Pancreas (tissue), 10 donors: Measurements from ENCODE around the gene NAP1L5. TPM values are rescaled to one million over a fixed set of nuclear protein-coding genes. Genes with fewer than 3 reads are reported as not detected.

Source experiments
- ATAC-seq, 4 donors: fragments of 200-7000 bp; cut with Tn5 transposase; one replicate each; pipeline versions ENCODE4 v1.8.0 to v1.9.1; 2020; ENCODE audit warnings: mild to moderate bottlenecking in 4 of 4, moderate library complexity in 4 of 4
- DNase-seq, 6 donors: peaks; one replicate each; pipeline ENCODE4 v3.0.0-alpha.2; 2020
- FAIRE-seq: peaks from 2 replicates; lab custom pipeline; 2012; peaks lifted over from hg19 to GRCh38; lab: Jason Lieb, UNC
- H3K27ac ChIP-seq, 4 donors: fragments of 200-600 bp; sonication (generic); 1 replicate in 3 of 4; 2 replicates in 1 of 4; pipeline versions ENCODE4 v1.5.0 to v1.8.0; 2020
- H3K27me3 ChIP-seq, 4 donors: fragments of 200-600 bp; one replicate each; pipeline ENCODE4 v1.8.0; 2021
- H3K36me3 ChIP-seq, 3 donors: fragments of 200-600 bp; sonication (generic) in 1 of 3; one replicate each; pipeline versions ENCODE4 v1.5.0 to v1.8.0; 2020 to 2021
- H3K4me1 ChIP-seq, 3 donors: fragments of 200-600 bp; one replicate each; pipeline ENCODE4 v1.8.0; 2021
- H3K4me3 ChIP-seq, 4 donors: fragments of 200-600 bp; sonication (generic) in 2 of 4; one replicate each; pipeline versions ENCODE4 v1.5.0 to v1.8.0; 2020 to 2021
- H3K9me3 ChIP-seq, 4 donors: fragments of 200-600 bp; one replicate each; pipeline ENCODE4 v1.8.0; 2021
- CTCF ChIP-seq, 4 donors: fragments of 200-600 bp; sonication (generic) in 3 of 4; IDR thresholded peaks; one replicate each; pipeline versions ENCODE4 v1.5.0 to v1.8.0; 2021; ENCODE audit warnings: antibody characterized with exemption in 4 of 4
- WGBS, 2 donors: extraction: QIAGEN DNeasy Blood & Tissue Kit; methylation state at CpG; one replicate each; pipeline ENCODE4 v1.1.7; 2013; 5-methylcytosine and 5-hydroxymethylcytosine counted together
- intact Hi-C, 3 donors: fragments of 100-400 bp; cut with DNase I; formaldehyde crosslinking; loops; one replicate each; pipeline versions ENCODE4 v1.11.1 to v1.14.2; 2022
- polyA plus RNA-seq, 2 donors: library from polyadenylated mRNA; stranded (reverse); fragments of 200-250 nt; gene quantifications; one replicate each; pipeline ENCODE4 v1.2.3, GENCODE V29; 2013
- total RNA-seq, 6 donors: library from RNA; stranded (reverse); fragmentation: NEBNext Ultra II Directional in 4 of 6; extraction: Animal tissue kit (Norgen Biotek cat#: 25700) in 4 of 6; gene quantifications; one replicate each; pipeline versions ENCODE4 v1.2.1 to v1.2.4, GENCODE V29; 2021 to 2023
- donor health status: healthy with polysubstance abuse.
- donor health status: DM: no; HTN: no; CAD: no; lungs with moderate emphysema.
- donor health status: DM: no; HTN: no; CAD: no.
- donor health status: control.
- donor health status: control.
- donor health status: Bipolar disorder and iron deficiency.
- donor health status: DM: yes; HTN: yes; CAD: no.
- donor health status: DM: no; HTN: no; CAD: no.
- donor health status: DM: no; HTN: no; CAD: no.
- donor health status: DM: yes; HTN: yes; CAD: no.

Gene NAP1L5
- total and polyA plus RNA-seq, 8 donors = 0.94 to 13.2 (median 2.1) TPM

- peak overlapping the region in 2 of 4 donors; percentile 21 to 33 for H3K27ac ChIP-seq
- DNase-seq (peak in 4 of 6 donors; percentile 21 to 64 (median 31)), FAIRE-seq (no peak), ATAC-seq (peak; percentile 94 to 99 (median 99))
- WGBS, 2 donors = 26 to 28% methylated on average over 4 of the region's 4 CpGs
- H3K27me3 ChIP-seq = no peaks in the 10 kb centered on the region
- no peaks in the 10 kb centered on the region for H3K9me3 ChIP-seq
- intact Hi-C loops = loop anchor here in 1 of 3 donors (5.0 kb wide), 1 partner anchor 122 kb away; no protein-coding TSS in a partner anchor
- no peak overlapping the region for H3K4me3 ChIP-seq
- peaks cover 0 to 3% (median 0%) of the 10 kb centered on the region in 3 donors for H3K36me3 ChIP-seq
- peak; percentile 33 to 72 (median 60) for TF ChIP-seq CTCF (IDR thresholded peaks at IDR 0.05)
- peaks cover 0 to 3% (median 0%) of the 10 kb centered on the region in 3 donors for H3K4me1 ChIP-seq
Measured at GRCh38 chr4:88659055-88659889, 38.4 kb downstream of the NAP1L5 start.

DNA sequence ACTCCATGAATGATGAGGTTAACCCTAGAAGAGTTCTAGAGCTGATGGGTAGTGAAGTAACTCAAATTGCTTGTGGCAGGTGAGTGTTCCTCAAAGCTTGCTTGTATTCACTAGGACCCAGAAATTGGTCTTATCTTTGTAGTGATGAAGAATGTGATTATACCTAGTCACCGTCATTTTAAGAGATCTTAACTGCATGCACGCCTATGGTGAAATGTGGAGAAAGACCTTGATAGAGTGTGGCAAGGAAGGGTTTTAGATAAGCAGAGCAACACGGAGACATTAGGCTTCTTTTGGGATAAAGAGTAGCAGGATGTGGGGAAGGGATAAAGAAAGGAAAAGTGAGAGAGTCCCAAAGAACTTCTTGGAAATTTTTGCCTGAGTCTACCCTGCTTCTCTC, 42.4 kb downstream of the NAP1L5 start:
- H3K4me1 ChIP-seq = peaks cover 0 to 4% (median 0%) of the 10 kb centered on the region in 3 donors
- no peak overlapping the region for H3K27ac ChIP-seq
- WGBS, 2 donors = 70 to 93% methylated on average over 3 of the region's 3 CpGs
- H3K27me3 ChIP-seq = no peaks in the 10 kb centered on the region
- ATAC-seq (no peak), FAIRE-seq (no peak), DNase-seq (no peak)
- TF ChIP-seq CTCF (IDR thresholded peaks at IDR 0.05) = no peak
- H3K9me3 ChIP-seq = no peaks in the 10 kb centered on the region
- H3K4me3 ChIP-seq = no peak overlapping the region
- intact Hi-C loops = loop anchor here in 1 of 3 donors (5.0 kb wide), 1 partner anchor 118 kb away; no protein-coding TSS in a partner anchor
- H3K36me3 ChIP-seq = peaks cover 0 to 3% (median 0%) of the 10 kb centered on the region in 3 donors

- DNase-seq = no peak
- no peak for TF ChIP-seq CTCF (IDR thresholded peaks at IDR 0.05)
- intact Hi-C loops = no loop called here
- Histone ChIP-seq H3K9me3 (no peaks in the 10 kb centered on the region), H3K27me3 (no peaks in the 10 kb centered on the region), H3K4me3 (no peak overlapping the region), H3K4me1 (peaks cover 0 to 4% (median 0%) of the 10 kb centered on the region in 3 donors), H3K27ac (no peak overlapping the region), H3K36me3 (peaks cover 0 to 3% (median 0%) of the 10 kb centered on the region in 3 donors)
- no peak for FAIRE-seq
- WGBS, 2 donors = 82 to 88% methylated on average over 4 of the region's 4 CpGs
- no peak for ATAC-seq
Measured at GRCh38 chr4:88653371-88653946, 44.2 kb downstream of the NAP1L5 start.

- Histone ChIP-seq H3K9me3 (no peaks in the 10 kb centered on the region), H3K4me3 (no peak overlapping the region), H3K4me1 (peaks cover 0 to 4% (median 0%) of the 10 kb centered on the region in 3 donors), H3K27me3 (no peaks in the 10 kb centered on the region), H3K27ac (no peak overlapping the region), H3K36me3 (no peaks in the 10 kb centered on the region)
- no peak for TF ChIP-seq CTCF (IDR thresholded peaks at IDR 0.05)
- DNase-seq (no peak), FAIRE-seq (no peak), ATAC-seq (no peak)
- WGBS, 2 donors = 46 to 55% methylated on average over 3 of the region's 3 CpGs
- intact Hi-C loops = no loop called here
Measured at GRCh38 chr4:88649716-88650115, 47.9 kb downstream of the NAP1L5 start.
